WERI-Rb-1 (cell line): ENCODE results near the gene ZNF146.

Experiments
- DNase-seq: peaks from one replicate; pipeline ENCODE4 v3.0.0-alpha.2; 2020
- H3K27ac ChIP-seq: fragments of 250-450 bp; sonication (Bioruptor Pico); 2 replicates; pipeline ENCODE4 v1.5.1; 2020; ENCODE audit warnings: mild to moderate bottlenecking, moderate library complexity
- H3K27me3 ChIP-seq: fragments of 250-450 bp; sonication (Bioruptor Pico); 2 replicates; pipeline ENCODE4 v1.5.1; 2021; ENCODE audit warnings: mild to moderate bottlenecking, low read depth, moderate library complexity; ENCODE audit not compliant: insufficient read depth, severe bottlenecking
- H3K36me3 ChIP-seq: fragments of 250-450 bp; sonication (Bioruptor Pico); 2 replicates; pipeline ENCODE4 v1.5.1; 2020; ENCODE audit warnings: mild to moderate bottlenecking, moderate library complexity
- H3K4me3 ChIP-seq: 2 replicates; pipeline ENCODE4 v1.5.1; 2011; ENCODE audit warnings: low read depth, mild to moderate bottlenecking, control low read depth, low read length
- H3K9me3 ChIP-seq: fragments of 250-450 bp; sonication (Bioruptor Pico); 2 replicates; pipeline ENCODE4 v1.5.1; 2021; ENCODE audit warnings: mild to moderate bottlenecking, moderate library complexity; ENCODE audit not compliant: severe bottlenecking
- CTCF ChIP-seq: IDR thresholded peaks from 2 replicates; pipeline ENCODE4 v1.5.1; 2011; ENCODE audit warnings: low read depth, mild to moderate bottlenecking, control low read depth, inconsistent platforms, low read length

ZNF146 gene

DNA sequence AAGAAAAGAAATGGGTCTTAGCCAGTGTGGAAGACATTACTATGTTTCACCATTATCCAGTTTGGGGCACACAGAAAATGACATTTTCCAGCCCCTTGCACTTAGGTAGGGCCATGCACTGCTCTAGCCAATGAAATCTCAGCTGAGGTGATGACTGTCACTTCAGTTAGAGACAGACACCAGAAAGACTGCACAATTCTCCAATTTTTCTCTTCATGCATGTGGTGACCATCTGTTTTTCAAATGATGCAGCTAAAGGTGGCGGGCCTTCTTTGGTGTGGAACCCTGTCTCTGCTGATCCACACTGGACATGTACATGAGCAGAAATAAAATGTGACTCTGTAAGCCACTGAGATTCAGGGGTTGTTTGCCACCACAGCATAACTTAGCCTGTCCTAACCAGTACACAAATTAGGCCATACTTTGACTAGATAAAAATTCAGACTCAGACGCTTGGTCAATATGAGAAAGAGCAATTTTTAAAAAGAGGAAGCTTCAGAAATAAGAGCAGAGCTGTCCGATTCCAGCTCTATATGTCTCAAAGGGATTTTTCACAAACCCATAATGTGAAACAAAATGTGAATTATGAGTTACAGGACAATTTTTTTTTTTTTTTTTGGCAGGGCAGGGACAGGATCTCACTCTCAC lies 7.2 kb upstream of the ZNF146 start:
- H3K36me3 ChIP-seq, result no peaks in the 10 kb centered on the region
- H3K9me3 ChIP-seq, result no peaks in the 10 kb centered on the region
- DNase-seq, result no peak
- no peak overlapping the region for H3K4me3 ChIP-seq
- TF ChIP-seq CTCF, result no peak
- no peaks in the 10 kb centered on the region for H3K27me3 ChIP-seq
- no peak overlapping the region for H3K27ac ChIP-seq

GRCh38 chr19:36209372-36209771 lies 5.5 kb upstream of the ZNF146 start:
- no peak for DNase-seq
- H3K9me3 ChIP-seq, result no peaks in the 10 kb centered on the region
- TF ChIP-seq CTCF, result no peak

DNA sequence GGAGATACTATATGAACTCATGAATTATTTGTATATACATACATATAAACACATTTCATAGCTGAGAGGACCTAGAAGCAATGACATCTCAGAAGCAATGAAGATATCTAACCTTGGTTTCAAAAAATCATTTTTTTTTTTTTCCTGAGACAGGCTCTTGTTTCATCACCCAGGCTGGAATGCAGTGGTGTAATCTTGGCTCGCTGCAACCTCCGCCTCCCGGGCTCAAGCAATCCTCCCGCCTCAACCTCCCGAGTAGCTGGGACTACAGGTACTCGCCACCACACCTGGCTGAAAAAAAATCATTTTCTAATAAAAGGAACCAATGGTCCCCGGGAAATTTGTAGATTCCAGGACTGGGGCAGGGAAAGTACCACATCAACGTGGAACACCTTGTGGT lies 4.4 kb upstream of the ZNF146 start:
- 0 out of 2 replicates have a peak, but pooled peaks cover 3% of the 10 kb centered on the region for H3K36me3 ChIP-seq
- no peak for TF ChIP-seq CTCF
- H3K27me3 ChIP-seq, result no peaks in the 10 kb centered on the region
- DNase-seq, result no peak
- no peak overlapping the region for H3K4me3 ChIP-seq
- H3K27ac ChIP-seq, result no peak overlapping the region
- no peaks in the 10 kb centered on the region for H3K9me3 ChIP-seq

More at GRCh38 chr19:36209372-36209771, 5.5 kb upstream of the ZNF146 start:
- Histone ChIP-seq H3K27ac (no peak overlapping the region), H3K27me3 (no peaks in the 10 kb centered on the region), H3K4me3 (no peak overlapping the region), H3K36me3 (no peaks in the 10 kb centered on the region)

DNA sequence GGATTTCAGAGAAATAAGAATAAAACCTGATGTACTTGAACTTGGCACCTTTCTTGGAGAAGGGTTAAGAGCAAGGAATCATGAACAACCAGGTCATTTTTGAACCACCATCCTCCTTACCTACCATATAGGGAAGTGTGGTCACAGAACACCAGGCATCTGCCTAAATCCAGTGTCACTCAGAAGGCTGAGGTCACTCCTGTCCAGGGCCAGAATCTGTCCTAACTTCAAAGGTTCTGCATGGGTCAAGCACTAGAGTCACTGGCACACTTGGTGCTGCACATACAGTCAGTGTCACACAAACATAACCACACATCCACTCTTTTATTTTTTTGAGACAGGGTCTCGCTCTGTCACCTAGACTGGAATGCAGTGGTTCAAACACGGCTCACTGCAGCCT lies 2.0 kb upstream of the ZNF146 start:
- Histone ChIP-seq H3K9me3 (no peaks in the 10 kb centered on the region), H3K4me3 (no peak overlapping the region), H3K27ac (no peak overlapping the region), H3K36me3 (peaks cover 11% of the 10 kb centered on the region), H3K27me3 (no peaks in the 10 kb centered on the region)
- no peak for TF ChIP-seq CTCF
- no peak for DNase-seq

DNA sequence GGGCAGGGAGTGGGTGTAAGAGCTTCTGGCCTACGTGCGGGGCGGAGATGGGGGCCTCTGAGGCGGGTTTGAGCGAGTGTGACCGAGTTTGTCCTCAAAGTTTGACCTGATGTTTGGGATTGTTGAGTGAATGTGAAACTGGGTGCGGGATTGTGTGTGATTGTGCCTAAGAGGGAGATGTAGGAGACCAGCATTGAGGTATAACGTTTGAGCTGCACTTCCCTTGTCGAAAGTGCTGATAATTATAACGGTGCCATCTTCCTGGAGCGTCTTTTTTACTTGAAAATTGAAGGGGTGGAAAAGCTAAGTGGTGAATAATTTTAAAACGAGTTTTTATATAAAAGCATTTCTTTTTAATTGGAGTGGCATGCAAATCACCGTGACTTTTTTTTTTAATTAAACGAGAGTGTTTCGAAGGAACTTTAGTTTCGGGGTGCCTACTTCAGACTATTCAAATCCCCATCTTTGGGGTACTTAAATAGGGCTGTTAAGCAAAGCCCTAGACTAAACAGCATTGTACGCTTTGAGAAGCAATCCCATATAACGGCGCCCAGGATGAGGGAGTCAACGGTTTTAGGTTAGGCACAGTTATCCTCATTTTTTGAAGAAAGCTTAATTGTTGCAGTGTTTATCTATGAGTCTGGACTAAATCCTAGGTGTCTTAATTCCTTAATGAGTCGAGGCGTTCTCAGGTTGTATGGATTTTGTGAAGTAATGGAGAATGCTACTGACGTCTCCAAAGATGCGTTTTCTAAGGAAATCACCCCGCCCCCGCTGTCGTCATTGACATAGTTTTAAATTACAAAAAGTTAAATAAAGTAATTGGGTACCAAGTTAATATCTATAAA lies 594 bp downstream of the ZNF146 start:
- H3K9me3 ChIP-seq, result no peaks in the 10 kb centered on the region
- H3K27ac ChIP-seq, result peak overlapping the region; percentile 94
- DNase-seq, result no peak
- no peak for TF ChIP-seq CTCF
- H3K36me3 ChIP-seq, result peaks cover 33% of the 10 kb centered on the region
- no peaks in the 10 kb centered on the region for H3K27me3 ChIP-seq
- peak overlapping the region; percentile 100 for H3K4me3 ChIP-seq
